Calu3 (cell line): ENCODE data around the gene VAV1. TPM values are rescaled to one million over a fixed set of nuclear protein-coding genes. Genes with fewer than 3 reads are reported as not detected.

Experiments used
- BruUV-seq: library from RNA; stranded (reverse); fragments of 400-500 nt; replicated peaks from 2 replicates; lab custom pipeline; 2021; lab: Mats Ljungman, UMichigan
- CTCF ChIA-PET: fragments of 300-600 bp; sonication (Branson Sonifier 250); formaldehyde crosslinking; loops from one replicate; lab custom pipeline; 2022; ENCODE audit warnings: antibody characterized with exemption; lab: Charles Lee
- DNase-seq: peaks from one replicate; pipeline ENCODE4 v3.0.0; 2022
- H3K27ac Mint-ChIP-seq: one replicate; pipeline ENCODE4 v1.8.0; 2022; ENCODE audit warnings: mixed read lengths; ENCODE audit not compliant: unreplicated experiment
- H3K27me3 Mint-ChIP-seq: one replicate; pipeline ENCODE4 v1.8.0; 2022; ENCODE audit warnings: mixed read lengths; ENCODE audit not compliant: unreplicated experiment
- H3K36me3 Mint-ChIP-seq: one replicate; pipeline ENCODE4 v1.8.0; 2022; ENCODE audit warnings: mild to moderate bottlenecking, moderate library complexity, mixed read lengths; ENCODE audit not compliant: insufficient read depth, unreplicated experiment
- H3K4me1 Mint-ChIP-seq: one replicate; pipeline ENCODE4 v1.8.0; 2022; ENCODE audit warnings: mild to moderate bottlenecking, low read depth, mixed read lengths; ENCODE audit not compliant: unreplicated experiment
- H3K4me3 Mint-ChIP-seq: one replicate; pipeline ENCODE4 v1.8.0; 2022; ENCODE audit warnings: mild to moderate bottlenecking, low read depth, moderate library complexity, mixed read lengths; ENCODE audit not compliant: unreplicated experiment
- H3K9me3 Mint-ChIP-seq: one replicate; pipeline ENCODE4 v1.8.0; 2022; ENCODE audit warnings: low read depth, mixed read lengths; ENCODE audit not compliant: unreplicated experiment
- intact Hi-C: fragments of 100-400 bp; cut with micrococcal nuclease; formaldehyde crosslinking; loops from one replicate; pipeline ENCODE4 v1.10.0; 2022; ENCODE audit not compliant: unreplicated experiment
- total RNA-seq: library from RNA; stranded (reverse); gene quantifications from 2 replicates; pipeline ENCODE4 v1.2.3, GENCODE V29; 2022
- TF ChIP-seq, protein P1 (sequence below): fragments of 200-600 bp; IDR thresholded peaks from one replicate; pipeline ENCODE4 v1.8.0; 2022; ENCODE audit warnings: antibody characterized with exemption; ENCODE audit not compliant: unreplicated experiment

The VAV1 gene
- total RNA-seq, 1 experiment from 2014 or later = 0.28 TPM

DNA sequence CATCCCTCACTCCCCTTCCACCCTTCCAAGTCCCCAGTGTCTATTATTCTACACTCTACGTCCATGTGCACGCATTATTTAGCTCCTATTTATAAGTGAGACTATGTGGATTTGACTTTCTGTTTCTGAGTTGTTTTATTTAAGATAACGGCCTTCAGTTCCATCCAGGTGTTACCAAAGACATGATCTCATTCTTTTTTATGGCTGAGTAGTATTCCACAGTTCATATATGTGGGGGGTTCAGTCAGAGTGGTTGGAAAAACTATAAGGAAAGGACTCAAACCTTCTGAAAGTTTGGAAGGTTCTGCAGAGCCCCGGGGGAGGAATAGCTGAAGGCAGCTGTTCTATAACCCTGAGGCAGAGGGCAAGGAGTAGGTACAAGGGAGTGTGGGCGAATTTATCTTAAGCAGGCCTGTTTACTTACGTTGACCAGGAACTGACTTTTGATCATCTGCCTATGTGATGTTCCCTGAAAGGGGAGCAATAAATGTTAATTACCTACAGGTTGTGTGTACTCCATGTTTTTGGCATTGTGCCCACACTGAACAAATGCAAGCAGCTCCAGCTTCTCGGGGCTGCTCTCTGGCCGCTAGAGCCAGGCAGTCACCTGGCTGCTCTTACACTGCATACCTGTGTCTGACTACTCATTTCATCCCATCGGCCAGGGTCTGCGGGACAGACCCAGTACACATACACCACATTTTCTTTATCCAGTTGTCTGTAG, 101.4 kb downstream of the VAV1 start:
- H3K27me3 Mint-ChIP-seq = peaks cover 52% of the 10 kb centered on the region
- H3K4me3 Mint-ChIP-seq = no peak overlapping the region
- H3K9me3 Mint-ChIP-seq = no peaks in the 10 kb centered on the region
- intact Hi-C loops = no loop called here
- no peak overlapping the region for H3K27ac Mint-ChIP-seq
- BruUV-seq = no TSS peak
- CTCF ChIA-PET = no interaction called here
- DNase-seq = no peak
- no peaks in the 10 kb centered on the region for H3K36me3 Mint-ChIP-seq
- TF ChIP-seq, protein P1, sequence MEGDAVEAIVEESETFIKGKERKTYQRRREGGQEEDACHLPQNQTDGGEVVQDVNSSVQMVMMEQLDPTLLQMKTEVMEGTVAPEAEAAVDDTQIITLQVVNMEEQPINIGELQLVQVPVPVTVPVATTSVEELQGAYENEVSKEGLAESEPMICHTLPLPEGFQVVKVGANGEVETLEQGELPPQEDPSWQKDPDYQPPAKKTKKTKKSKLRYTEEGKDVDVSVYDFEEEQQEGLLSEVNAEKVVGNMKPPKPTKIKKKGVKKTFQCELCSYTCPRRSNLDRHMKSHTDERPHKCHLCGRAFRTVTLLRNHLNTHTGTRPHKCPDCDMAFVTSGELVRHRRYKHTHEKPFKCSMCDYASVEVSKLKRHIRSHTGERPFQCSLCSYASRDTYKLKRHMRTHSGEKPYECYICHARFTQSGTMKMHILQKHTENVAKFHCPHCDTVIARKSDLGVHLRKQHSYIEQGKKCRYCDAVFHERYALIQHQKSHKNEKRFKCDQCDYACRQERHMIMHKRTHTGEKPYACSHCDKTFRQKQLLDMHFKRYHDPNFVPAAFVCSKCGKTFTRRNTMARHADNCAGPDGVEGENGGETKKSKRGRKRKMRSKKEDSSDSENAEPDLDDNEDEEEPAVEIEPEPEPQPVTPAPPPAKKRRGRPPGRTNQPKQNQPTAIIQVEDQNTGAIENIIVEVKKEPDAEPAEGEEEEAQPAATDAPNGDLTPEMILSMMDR = no peak
- no peaks in the 10 kb centered on the region for H3K4me1 Mint-ChIP-seq

DNA sequence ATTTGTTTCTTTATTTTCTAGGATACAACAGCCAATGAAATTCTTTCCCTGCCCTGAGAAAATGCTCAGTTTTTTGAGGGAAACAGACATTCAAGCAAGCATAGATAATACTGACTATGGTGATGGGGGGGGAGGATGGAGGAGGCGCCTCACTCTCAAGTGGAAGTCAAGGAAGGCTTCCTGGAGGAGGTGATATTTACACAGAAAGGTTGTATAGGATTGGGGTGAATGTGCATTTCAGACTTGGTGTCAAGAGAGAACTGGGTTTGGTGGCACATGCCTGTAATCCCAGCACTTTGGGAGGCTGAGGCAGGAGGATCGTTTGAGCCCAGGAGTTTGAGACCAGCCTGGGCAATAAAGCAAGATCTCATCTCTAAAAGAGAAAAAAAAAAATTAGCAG, 102.7 kb downstream of the VAV1 start:
- Mint-ChIP-seq H3K27me3 (peaks cover 65% of the 10 kb centered on the region), H3K27ac (no peak overlapping the region), H3K9me3 (no peaks in the 10 kb centered on the region), H3K4me3 (no peak overlapping the region), H3K36me3 (no peaks in the 10 kb centered on the region), H3K4me1 (no peaks in the 10 kb centered on the region)
- intact Hi-C loops = no loop called here
- CTCF ChIA-PET = no interaction called here
- BruUV-seq = no TSS peak
- no peak for DNase-seq
- TF ChIP-seq, protein P1 = no peak

DNA sequence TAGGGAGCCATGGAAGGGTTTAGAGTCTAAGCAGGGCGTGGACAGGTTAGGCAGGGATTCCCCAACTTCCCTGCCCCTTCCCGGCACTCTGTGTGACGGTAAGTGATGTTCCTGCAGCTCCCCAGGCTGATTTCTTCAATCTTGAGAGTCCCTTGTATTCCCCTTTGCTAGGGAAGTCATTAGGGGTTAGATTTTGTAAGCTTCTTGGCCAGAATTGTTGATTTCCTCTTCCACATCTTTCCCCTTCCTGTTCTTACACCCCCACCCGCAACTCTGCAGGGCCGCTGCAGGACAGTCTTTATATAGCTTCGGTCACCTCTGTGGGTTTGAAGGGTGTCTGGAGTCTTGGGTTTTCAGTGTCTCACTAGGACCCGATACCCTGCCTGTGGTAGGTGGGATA, 104.2 kb downstream of the VAV1 start:
- Mint-ChIP-seq H3K36me3 (no peaks in the 10 kb centered on the region), H3K27me3 (peaks cover 80% of the 10 kb centered on the region), H3K4me3 (no peak overlapping the region), H3K9me3 (no peaks in the 10 kb centered on the region), H3K27ac (no peak overlapping the region), H3K4me1 (no peaks in the 10 kb centered on the region)
- DNase-seq = no peak
- CTCF ChIA-PET = no interaction called here
- intact Hi-C loops = no loop called here
- BruUV-seq = no TSS peak
- TF ChIP-seq, protein P1 = no peak

DNA sequence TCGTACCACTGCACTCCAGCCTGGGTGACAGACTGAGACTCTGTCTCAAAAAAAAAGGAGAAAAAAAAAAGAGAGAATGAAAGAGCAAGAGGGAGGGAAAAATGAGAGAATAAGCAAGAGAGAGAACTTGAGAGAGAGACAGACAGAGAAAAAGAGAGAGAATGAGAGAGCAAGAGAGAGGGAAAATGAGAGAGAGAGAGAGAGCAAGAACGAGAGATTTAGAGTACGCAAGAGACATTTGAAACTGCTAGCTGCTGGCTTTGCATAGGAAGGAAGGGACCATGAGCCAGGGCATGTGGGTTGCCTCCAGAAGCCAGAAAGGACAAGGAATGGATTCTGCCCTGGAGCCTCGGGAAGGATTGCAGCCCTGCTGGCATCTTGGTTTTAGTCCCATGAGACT, 105.3 kb downstream of the VAV1 start:
- Mint-ChIP-seq H3K27ac (no peak overlapping the region), H3K36me3 (no peaks in the 10 kb centered on the region), H3K4me1 (no peaks in the 10 kb centered on the region), H3K27me3 (peaks cover 82% of the 10 kb centered on the region), H3K9me3 (no peaks in the 10 kb centered on the region), H3K4me3 (no peak overlapping the region)
- BruUV-seq = no TSS peak
- TF ChIP-seq, protein P1 = no peak
- no peak for DNase-seq
- intact Hi-C loops = no loop called here
- CTCF ChIA-PET = no interaction called here
